Measurements from ENCODE around the gene MAST2. TPM values are rescaled to one million over a fixed set of nuclear protein-coding genes. Genes with fewer than 3 reads are reported as not detected.

Gene MAST2
- total RNA-seq, 1 experiment from 2014 or later, result 41.9 TPM

GRCh38 chr1:45922374-45922773, 119.0 kb downstream of the MAST2 start:
- Histone ChIP-seq H3K9me3 (ENCODE audit: control insufficient read depth in 1 of 2, insufficient read depth in 1 of 2, low read depth in 1 of 2, low read length in 2 of 2) (no peaks in the 10 kb centered on the region), H3K9me2 (ENCODE audit: insufficient read depth) (no peaks in the 10 kb centered on the region), H3K4me1 (ENCODE audit: control insufficient read depth in 1 of 2, insufficient read depth in 2 of 2, low read length in 2 of 2) (peaks cover 2 to 20% of the 10 kb centered on the region in 2 experiments; a peak in 2 of 4 replicates), H3K4me3 (replicated peaks in 1 of 2; ENCODE audit: low read depth in 1 of 2, low read length in 2 of 2) (no peak overlapping the region), H4K20me1 (ENCODE audit: insufficient read depth) (no peaks in the 10 kb centered on the region), H3K9ac (ENCODE audit: low read length) (no peak overlapping the region), H3K36me3 (ENCODE audit: control insufficient read depth in 1 of 2, insufficient read depth in 2 of 2, low read length in 2 of 2) (no peaks in the 10 kb centered on the region), H3K27ac (ENCODE audit: low read depth, low read length) (no peak overlapping the region), H3K79me2 (ENCODE audit: insufficient read depth, low read length) (no peaks in the 10 kb centered on the region; the same call in 1 of the 2 replicates), H3K27me3 (ENCODE audit: insufficient read depth, low read length) (no peaks in the 10 kb centered on the region), H3K4me2 (ENCODE audit: low read length) (no peak overlapping the region), H2AFZ (ENCODE audit: low read depth, low read length, poor library complexity, severe bottlenecking) (no peak overlapping the region)
- DNase-seq (ENCODE audit: low read depth, low spot score) (no peak), ATAC-seq (no peak)
- ChIA-PET CTCF (no interaction called here), POLR2A (no interaction called here), RAD21 (ENCODE audit: low non-redundant PET in 1 of 2, low total read pairs in 2 of 2, uncharacterized antibody in 2 of 2, unreplicated experiment in 2 of 2) (no interaction called here)
- intact Hi-C loops (cut with micrococcal nuclease), result no loop called here
- no peak for TF ChIP-seq SP1 (IDR thresholded peaks at IDR 0.05; ENCODE audit: low read depth)
- TF ChIP-seq CEBPB (IDR thresholded peaks at IDR 0.05; ENCODE audit: low read depth), result no peak
- TF ChIP-seq POLR2A (IDR thresholded peaks at IDR 0.05; ENCODE audit: borderline replicate concordance, extremely low read depth, insufficient read depth, insufficient read length), result no peak
- TF ChIP-seq, protein P1, sequence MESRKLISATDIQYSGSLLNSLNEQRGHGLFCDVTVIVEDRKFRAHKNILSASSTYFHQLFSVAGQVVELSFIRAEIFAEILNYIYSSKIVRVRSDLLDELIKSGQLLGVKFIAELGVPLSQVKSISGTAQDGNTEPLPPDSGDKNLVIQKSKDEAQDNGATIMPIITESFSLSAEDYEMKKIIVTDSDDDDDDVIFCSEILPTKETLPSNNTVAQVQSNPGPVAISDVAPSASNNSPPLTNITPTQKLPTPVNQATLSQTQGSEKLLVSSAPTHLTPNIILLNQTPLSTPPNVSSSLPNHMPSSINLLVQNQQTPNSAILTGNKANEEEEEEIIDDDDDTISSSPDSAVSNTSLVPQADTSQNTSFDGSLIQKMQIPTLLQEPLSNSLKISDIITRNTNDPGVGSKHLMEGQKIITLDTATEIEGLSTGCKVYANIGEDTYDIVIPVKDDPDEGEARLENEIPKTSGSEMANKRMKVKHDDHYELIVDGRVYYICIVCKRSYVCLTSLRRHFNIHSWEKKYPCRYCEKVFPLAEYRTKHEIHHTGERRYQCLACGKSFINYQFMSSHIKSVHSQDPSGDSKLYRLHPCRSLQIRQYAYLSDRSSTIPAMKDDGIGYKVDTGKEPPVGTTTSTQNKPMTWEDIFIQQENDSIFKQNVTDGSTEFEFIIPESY (IDR thresholded peaks at IDR 0.05; ENCODE audit: extremely low read depth, insufficient replicate concordance, low read length), result no peak
- TF ChIP-seq JUND (IDR thresholded peaks at IDR 0.05), result no peak
- TF ChIP-seq ZNF274 (IDR thresholded peaks at IDR 0.05; ENCODE audit: low read depth, low read length), result no peak
- TF ChIP-seq ZFX (IDR thresholded peaks at IDR 0.05), result no peak
- TF ChIP-seq EGR1 (IDR thresholded peaks at IDR 0.05; ENCODE audit: low read depth), result no peak
- TF ChIP-seq CBX3 (IDR thresholded peaks at IDR 0.05; ENCODE audit: low read depth), result no peak
- no peak for TF ChIP-seq FOSL1 (IDR thresholded peaks at IDR 0.05; ENCODE audit: low read depth)
- no TSS peak for BruUV-seq (replicated peaks)

DNA sequence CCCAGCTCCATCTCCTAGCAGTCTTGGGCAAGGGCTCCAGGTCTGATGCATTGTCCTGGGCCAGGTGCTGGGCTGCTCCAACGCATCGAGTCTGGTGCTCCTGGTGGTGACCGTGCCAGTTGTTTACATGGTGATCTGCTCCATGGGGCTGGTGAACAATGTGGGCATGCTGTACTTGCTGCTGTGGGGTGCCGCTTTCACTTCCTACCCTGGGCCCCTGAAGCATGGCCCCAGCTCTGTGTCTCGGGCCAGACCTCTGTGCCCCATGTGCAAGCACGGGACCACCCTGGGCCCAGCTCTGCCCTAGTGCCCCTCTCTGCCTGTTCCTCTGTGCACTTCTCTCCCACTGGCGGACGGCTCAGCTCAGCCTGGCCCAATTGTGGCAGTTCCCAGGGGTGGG, 119.4 kb downstream of the MAST2 start:
- BruUV-seq (replicated peaks), result no TSS peak
- Histone ChIP-seq H4K20me1 (ENCODE audit: insufficient read depth) (no peaks in the 10 kb centered on the region), H2AFZ (ENCODE audit: low read depth, low read length, poor library complexity, severe bottlenecking) (no peak overlapping the region), H3K4me3 (replicated peaks in 1 of 2; ENCODE audit: low read depth in 1 of 2, low read length in 2 of 2) (no peak overlapping the region), H3K9ac (ENCODE audit: low read length) (no peak overlapping the region), H3K9me2 (ENCODE audit: insufficient read depth) (no peaks in the 10 kb centered on the region), H3K4me2 (ENCODE audit: low read length) (no peak overlapping the region), H3K9me3 (ENCODE audit: control insufficient read depth in 1 of 2, insufficient read depth in 1 of 2, low read depth in 1 of 2, low read length in 2 of 2) (no peaks in the 10 kb centered on the region), H3K4me1 (ENCODE audit: control insufficient read depth in 1 of 2, insufficient read depth in 2 of 2, low read length in 2 of 2) (peaks cover 2 to 22% of the 10 kb centered on the region in 2 experiments; a peak in 3 of 4 replicates), H3K79me2 (ENCODE audit: insufficient read depth, low read length) (no peaks in the 10 kb centered on the region; the same call in 1 of the 2 replicates), H3K36me3 (ENCODE audit: control insufficient read depth in 1 of 2, insufficient read depth in 2 of 2, low read length in 2 of 2) (no peaks in the 10 kb centered on the region), H3K27ac (ENCODE audit: low read depth, low read length) (no peak overlapping the region), H3K27me3 (ENCODE audit: insufficient read depth, low read length) (no peaks in the 10 kb centered on the region)
- DNase-seq (ENCODE audit: low read depth, low spot score) (no peak), ATAC-seq (no peak; the same call in 1 of the 2 replicates)
- TF ChIP-seq YY1 (IDR thresholded peaks at IDR 0.05; ENCODE audit: extremely low read depth, insufficient replicate concordance, low read depth, low read length), result no peak
- TF ChIP-seq EZH2phosphoT487 (IDR thresholded peaks at IDR 0.05; ENCODE audit: borderline replicate concordance), result no peak
- no peak for TF ChIP-seq EGR1 (IDR thresholded peaks at IDR 0.05; ENCODE audit: low read depth)
- no peak for TF ChIP-seq FOSL1 (IDR thresholded peaks at IDR 0.05; ENCODE audit: low read depth)
- no peak for TF ChIP-seq CEBPB (IDR thresholded peaks at IDR 0.05; ENCODE audit: low read depth)
- TF ChIP-seq, protein P2, sequence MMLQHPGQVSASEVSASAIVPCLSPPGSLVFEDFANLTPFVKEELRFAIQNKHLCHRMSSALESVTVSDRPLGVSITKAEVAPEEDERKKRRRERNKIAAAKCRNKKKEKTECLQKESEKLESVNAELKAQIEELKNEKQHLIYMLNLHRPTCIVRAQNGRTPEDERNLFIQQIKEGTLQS (IDR thresholded peaks at IDR 0.05), result no peak
- no peak for TF ChIP-seq ZFX (IDR thresholded peaks at IDR 0.05)
- no peak for TF ChIP-seq ELF1 (IDR thresholded peaks at IDR 0.05; ENCODE audit: borderline replicate concordance, low read depth)
- TF ChIP-seq TCF7L2 (IDR thresholded peaks at IDR 0.05; ENCODE audit: borderline replicate concordance, extremely low read depth, insufficient read depth, insufficient read length), result no peak
- no peak for TF ChIP-seq POLR2AphosphoS5 (IDR thresholded peaks at IDR 0.05; ENCODE audit: low read depth, low read length)
- no peak for TF ChIP-seq JUND (IDR thresholded peaks at IDR 0.05)
- POLR2A ChIA-PET, result no interaction called here
- CTCF ChIA-PET, result no interaction called here
- RAD21 ChIA-PET (ENCODE audit: low non-redundant PET in 1 of 2, low total read pairs in 2 of 2, uncharacterized antibody in 2 of 2, unreplicated experiment in 2 of 2), result no interaction called here
- intact Hi-C loops (cut with micrococcal nuclease), result no loop called here
